ENCODE measurements around the gene SBSN.

DNA sequence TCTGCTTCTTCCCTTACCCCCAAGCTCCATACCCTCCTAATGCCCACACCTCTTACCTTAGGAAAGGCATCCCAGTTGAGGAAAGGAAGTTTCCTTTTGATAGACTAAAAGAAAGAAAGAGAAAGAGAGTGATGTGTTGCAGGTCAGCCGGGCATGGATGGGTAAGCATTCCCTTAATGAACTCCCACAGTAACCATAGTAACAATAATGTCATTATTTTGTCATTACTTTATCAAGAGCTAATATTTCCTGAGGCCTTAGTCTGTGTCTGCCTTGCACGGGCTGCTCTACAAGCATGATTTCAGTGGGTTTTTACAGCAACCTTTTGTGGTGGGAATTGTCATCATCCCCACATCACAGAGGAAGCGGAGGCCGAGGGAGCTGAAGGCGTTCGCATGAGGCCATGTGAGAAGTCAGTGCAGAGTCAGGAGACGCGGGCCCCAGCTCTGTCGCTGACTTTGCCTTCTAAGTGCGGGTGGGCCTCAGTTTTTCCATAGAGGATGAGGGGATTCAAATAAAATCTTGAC is 40.4 kb downstream of the SBSN start:
- TF ChIP-seq EZH2 (IDR thresholded peaks at IDR 0.05; ENCODE audit: insufficient read depth, poor library complexity, severe bottlenecking) (no peak), EZH2phosphoT487 (IDR thresholded peaks at IDR 0.05; ENCODE audit: insufficient read depth, low read depth) (no peak)

Measured in GM23248 (cell line).